H1 (cell line): ENCODE data around the gene LTBP4. TPM values are rescaled to one million over a fixed set of nuclear protein-coding genes. Genes with fewer than 3 reads are reported as not detected.

Experiments
- CTCF ChIA-PET: fragments of 300-600 bp; sonication (Branson Sonifier 250); formaldehyde crosslinking; loops from one replicate; lab custom pipeline; 2021; ENCODE audit not compliant: partially characterized antibody; lab: Charles Lee
- POLR2A ChIA-PET: fragments of 300-600 bp; sonication (Branson Sonifier 250); formaldehyde crosslinking; loops from one replicate; lab custom pipeline; 2021; ENCODE audit warnings: inconsistent platforms; ENCODE audit not compliant: partially characterized antibody; lab: Charles Lee
- DNase-seq, 2 experiments: peaks; one replicate each; pipeline versions ENCODE4 v3.0.0 to v3.0.0-alpha.2; 2010 to 2022; ENCODE audit warnings: low spot score in 2 of 2, low read depth in 1 of 2, mixed read lengths in 1 of 2
- FAIRE-seq: peaks from 2 replicates; lab custom pipeline; 2011; peaks lifted over from hg19 to GRCh38; lab: Jason Lieb, UNC
- H2AFZ ChIP-seq: 2 replicates; pipeline ENCODE4 v1.8.1; 2012; ENCODE audit warnings: low read length, inconsistent platforms
- H2AK5ac ChIP-seq: 2 replicates; pipeline ENCODE4 v1.6.1; 2013; ENCODE audit warnings: low read depth, low read length
- H2BK120ac ChIP-seq: replicated peaks from 2 replicates; pipeline ENCODE3; 2013; ENCODE audit warnings: low read depth, low read length, inconsistent platforms
- H2BK12ac ChIP-seq: 2 replicates; pipeline ENCODE4 v1.6.1; 2013; ENCODE audit warnings: low read depth, low read length
- H2BK15ac ChIP-seq: 2 replicates; pipeline ENCODE4 v1.6.1; 2013; ENCODE audit warnings: low read length
- H2BK20ac ChIP-seq: 2 replicates; pipeline ENCODE4 v1.6.1; 2013; ENCODE audit warnings: low read length
- H2BK5ac ChIP-seq: 2 replicates; pipeline ENCODE4 v1.6.1; 2013; ENCODE audit warnings: low read depth, low read length
- H3K14ac ChIP-seq: 2 replicates; pipeline ENCODE4 v1.6.1; 2013; ENCODE audit warnings: inconsistent platforms; ENCODE audit not compliant: insufficient read length
- H3K18ac ChIP-seq: 2 replicates; pipeline ENCODE4 v1.6.1; 2013; ENCODE audit warnings: low read length; ENCODE audit errors: extremely low read depth
- H3K23ac ChIP-seq: 2 replicates; pipeline ENCODE4 v1.6.1; 2013; ENCODE audit warnings: inconsistent platforms; ENCODE audit not compliant: insufficient read length
- H3K23me2 ChIP-seq: 2 replicates; pipeline ENCODE4 v1.6.1; 2013; ENCODE audit warnings: low read depth, low read length
- H3K27ac ChIP-seq: 2 replicates; pipeline ENCODE4 v1.6.1; 2011; ENCODE audit warnings: low read depth, low read length, inconsistent platforms
- H3K27me3 ChIP-seq, 4 experiments: replicated peaks in 1 of 4; 1 replicate in 1 of 4; 2 replicates in 3 of 4; pipeline versions ENCODE4 v1.6.1 to v1.8.1; 2011 to 2013; ENCODE audit warnings: low read length in 3 of 4, mild to moderate bottlenecking in 3 of 4, inconsistent platforms in 2 of 4, mixed read lengths in 2 of 4, moderate library complexity in 1 of 4; ENCODE audit not compliant: control insufficient read depth in 3 of 4, insufficient read depth in 3 of 4; ENCODE audit errors: extremely low read depth in 1 of 4
- H3K36me3 ChIP-seq, 4 experiments: 2 replicates each; pipeline versions ENCODE4 v1.6.1 to v1.8.1; 2011 to 2013; ENCODE audit warnings: mild to moderate bottlenecking in 4 of 4, low read length in 3 of 4, moderate library complexity in 2 of 4, control low read depth in 1 of 4, inconsistent platforms in 1 of 4; ENCODE audit not compliant: insufficient read depth in 4 of 4, control insufficient read depth in 2 of 4
- H3K4ac ChIP-seq: replicated peaks from 2 replicates; pipeline ENCODE3; 2013; ENCODE audit warnings: low read length, low read depth, mixed read lengths, inconsistent platforms; ENCODE audit not compliant: insufficient read length
- H3K4me1 ChIP-seq, 4 experiments: replicated peaks in 1 of 4; 1 replicate in 1 of 4; 2 replicates in 3 of 4; pipeline versions ENCODE4 v1.6.1 to v1.8.1; 2011 to 2013; ENCODE audit warnings: low read length in 3 of 4, inconsistent platforms in 2 of 4, mixed read lengths in 1 of 4; ENCODE audit not compliant: insufficient read depth in 4 of 4, control insufficient read depth in 3 of 4
- H3K4me2 ChIP-seq, 2 experiments: 2 replicates each; pipeline versions ENCODE4 v1.6.1 to v1.8.1; 2011 to 2013; ENCODE audit warnings: low read depth in 2 of 2, low read length in 2 of 2, control low read depth in 1 of 2, inconsistent platforms in 1 of 2, mild to moderate bottlenecking in 1 of 2; ENCODE audit not compliant: insufficient read depth in 1 of 2
- H3K4me3 ChIP-seq, 4 experiments: fragments of 200-600, 300-600 bp in 1 of 4; sonication (generic), shearing (Covaris generic), sonication (Bioruptor Twin) in 1 of 4; 2 replicates each; pipeline versions ENCODE4 v1.5.1 to v1.8.1; 2011 to 2016; ENCODE audit warnings: low read length in 4 of 4, low read depth in 3 of 4, control low read depth in 2 of 4, inconsistent platforms in 2 of 4, mild to moderate bottlenecking in 2 of 4, mixed read lengths in 1 of 4, moderate library complexity in 1 of 4; ENCODE audit not compliant: insufficient read depth in 2 of 4; ENCODE audit errors: extremely low read depth in 1 of 4
- H3K56ac ChIP-seq: replicated peaks from 2 replicates; pipeline ENCODE3; 2013; ENCODE audit warnings: low read depth, mild to moderate bottlenecking, mixed read lengths, low read length, inconsistent platforms; ENCODE audit not compliant: insufficient read length
- H3K79me1 ChIP-seq: 2 replicates; pipeline ENCODE4 v1.6.1; 2013; ENCODE audit warnings: low read depth, low read length, control low read depth
- H3K79me2 ChIP-seq, 2 experiments: 2 replicates each; pipeline versions ENCODE4 v1.6.1 to v1.8.1; 2012 to 2013; ENCODE audit warnings: low read length in 2 of 2, mild to moderate bottlenecking in 2 of 2, inconsistent platforms in 1 of 2; ENCODE audit not compliant: insufficient read depth in 2 of 2, control insufficient read depth in 1 of 2
- H3K9ac ChIP-seq, 4 experiments: replicated peaks in 1 of 4; 1 replicate in 1 of 4; 2 replicates in 3 of 4; pipeline versions ENCODE4 v1.6.1 to v1.8.1; 2011 to 2013; ENCODE audit warnings: low read depth in 3 of 4, low read length in 3 of 4, control low read depth in 2 of 4, mild to moderate bottlenecking in 2 of 4, moderate library complexity in 2 of 4, inconsistent platforms in 1 of 4; ENCODE audit errors: extremely low read depth in 1 of 4
- H3K9me3 ChIP-seq, 2 experiments: 2 replicates each; pipeline versions ENCODE4 v1.6.1 to v1.8.1; 2012 to 2013; ENCODE audit warnings: mild to moderate bottlenecking in 2 of 2, moderate library complexity in 2 of 2, control low read depth in 1 of 2, inconsistent platforms in 1 of 2, low read depth in 1 of 2, low read length in 1 of 2, mixed read lengths in 1 of 2; ENCODE audit not compliant: insufficient read depth in 2 of 2
- H4K20me1 ChIP-seq, 2 experiments: replicated peaks in 1 of 2; 2 replicates each; pipeline versions ENCODE3 to v1.8.1; 2011 to 2013; ENCODE audit warnings: inconsistent platforms in 2 of 2, low read length in 2 of 2, mild to moderate bottlenecking in 1 of 2; ENCODE audit not compliant: insufficient read depth in 2 of 2, control insufficient read depth in 1 of 2
- H4K5ac ChIP-seq: 2 replicates; pipeline ENCODE4 v1.6.1; 2013; ENCODE audit warnings: low read length, low read depth, mixed read lengths, inconsistent platforms; ENCODE audit not compliant: insufficient read length
- H4K8ac ChIP-seq: 2 replicates; pipeline ENCODE4 v1.8.0; 2013; ENCODE audit warnings: mild to moderate bottlenecking, moderate library complexity, low read length, inconsistent platforms; ENCODE audit not compliant: insufficient read depth; ENCODE audit errors: extremely low read depth
- H4K91ac ChIP-seq: replicated peaks from 2 replicates; pipeline ENCODE3; 2013; ENCODE audit warnings: low read length, mixed read lengths, inconsistent platforms; ENCODE audit not compliant: insufficient read length
- BCL11A ChIP-seq, 2 experiments: IDR thresholded peaks; one replicate each; pipeline ENCODE4 v1.6.1; 2011; ENCODE audit warnings: low read depth in 2 of 2, low read length in 2 of 2, mild to moderate bottlenecking in 2 of 2
- BRCA1 ChIP-seq: IDR thresholded peaks from 2 replicates; pipeline ENCODE4 v1.6.1; 2012; ENCODE audit warnings: low read depth, low read length, improper control_type of control experiment
- CHD1 ChIP-seq: IDR thresholded peaks from 2 replicates; pipeline ENCODE4 v1.6.1; 2012; ENCODE audit warnings: low read depth, low read length, improper control_type of control experiment
- JUND ChIP-seq: IDR thresholded peaks from 2 replicates; pipeline ENCODE4 v1.6.1; 2011; ENCODE audit warnings: mild to moderate bottlenecking, improper control_type of control experiment, low read length
- KDM4A ChIP-seq: IDR thresholded peaks from one replicate; pipeline ENCODE4 v1.7.1; 2012; ENCODE audit warnings: low read depth, mild to moderate bottlenecking, moderate library complexity, low read length, inconsistent platforms; ENCODE audit not compliant: severe bottlenecking
- MAFK ChIP-seq: IDR thresholded peaks from 2 replicates; pipeline ENCODE4 v1.6.1; 2012; ENCODE audit warnings: low read depth, mild to moderate bottlenecking, improper control_type of control experiment, low read length
- RAD21 ChIP-seq, 2 experiments: IDR thresholded peaks in 1 of 2; conservative IDR thresholded peaks in 1 of 2; 2 replicates each; pipeline ENCODE4 v1.6.1; 2011; ENCODE audit warnings: low read depth in 2 of 2, low read length in 2 of 2, improper control_type of control experiment in 1 of 2, inconsistent platforms in 1 of 2, mild to moderate bottlenecking in 1 of 2, moderate library complexity in 1 of 2
- SP2 ChIP-seq: IDR thresholded peaks from 2 replicates; pipeline ENCODE4 v1.6.1; 2012; ENCODE audit warnings: mild to moderate bottlenecking, low read length, inconsistent platforms
- TBP ChIP-seq: IDR thresholded peaks from 2 replicates; pipeline ENCODE4 v1.6.1; 2011; ENCODE audit warnings: low read depth, low read length, improper control_type of control experiment
- WGBS, 2 experiments: shearing (Covaris generic) in 1 of 2; methylation state at CpG; one replicate each; pipeline versions ENCODE4 v1.1.6 to v1.1.7; 2013 to 2015; ENCODE audit warnings: low lambda C conversion rate in 2 of 2, mixed read lengths in 2 of 2, inconsistent platforms in 1 of 2, low coverage in 1 of 2, missing lambda C conversion rate in 1 of 2; ENCODE audit not compliant: insufficient replicate concordance in 2 of 2, insufficient coverage in 1 of 2, insufficient read length in 1 of 2; ENCODE audit errors: extremely low coverage in 1 of 2, missing lambda C conversion rate in 1 of 2; 5-methylcytosine and 5-hydroxymethylcytosine counted together
- polyA plus RNA-seq, 7 experiments: library from polyadenylated mRNA; depleted of rRNA in 3 of 7; stranded (reverse) in 5 of 7; unstranded in 2 of 7; fragments of >200 nt in 5 of 7; fragments of 200-250 nt in 2 of 7; gene quantifications; 1 replicate in 5 of 7; 2 replicates in 1 of 7; 4 replicates in 1 of 7; pipeline versions ENCODE4 v1.2.1 to v1.2.3, GENCODE V29; 2011 to 2013; ENCODE audit warnings: missing spikeins in 2 of 7, mixed read lengths in 2 of 7
- total RNA-seq: library from RNA; stranded (reverse); fragmentation: NEBNext Ultra II Directional; extraction: Animal tissue kit (Norgen Biotek cat#: 25700); gene quantifications from 2 replicates; pipeline ENCODE4 v1.2.1, GENCODE V29; 2021
- TF ChIP-seq, protein P1 (sequence below), 3 experiments: IDR thresholded peaks; 1 replicate in 2 of 3; 2 replicates in 1 of 3; pipeline versions ENCODE4 v1.5.1 to v1.6.1; 2011; ENCODE audit warnings: low read length in 3 of 3, mild to moderate bottlenecking in 3 of 3, inconsistent platforms in 2 of 3, low read depth in 1 of 3, moderate library complexity in 1 of 3; ENCODE audit not compliant: insufficient read depth in 1 of 3; ENCODE audit errors: control extremely low read depth in 1 of 3

LTBP4 gene
- total and polyA plus RNA-seq, 2 of the 8 experiments (the other 6 are each of a cell fraction or from before 2014, with no cell fraction given): 54.5 to 77.1 TPM

DNA sequence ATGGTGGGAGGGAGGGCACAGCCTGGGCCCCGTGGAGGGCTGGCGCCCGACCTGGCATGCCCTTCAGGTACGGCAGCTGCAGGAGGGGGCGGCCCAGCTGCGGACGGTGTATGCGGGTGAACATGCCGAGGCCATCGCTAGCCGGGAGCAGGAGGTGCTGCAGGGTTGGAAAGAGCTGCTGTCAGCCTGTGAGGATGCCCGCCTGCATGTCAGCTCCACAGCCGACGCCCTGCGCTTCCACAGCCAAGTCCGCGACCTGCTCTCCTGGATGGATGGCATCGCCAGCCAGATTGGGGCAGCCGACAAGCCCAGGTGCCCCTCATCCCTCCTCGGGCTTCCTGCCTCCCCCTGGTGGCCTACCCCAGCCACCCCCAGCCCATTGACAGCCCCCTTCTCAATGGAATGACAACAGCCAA is 41.1 kb upstream of the LTBP4 start:
- Histone ChIP-seq H3K36me3 (no peaks in the 10 kb centered on the region), H2AFZ (no peak overlapping the region), H4K91ac (no peak overlapping the region), H3K4ac (no peak overlapping the region), H3K79me1 (no peaks in the 10 kb centered on the region), H3K9ac (no peak overlapping the region), H3K79me2 (no peaks in the 10 kb centered on the region), H3K4me2 (no peak overlapping the region), H2BK15ac (no peak overlapping the region), H2AK5ac (no peak overlapping the region), H3K4me3 (no peak overlapping the region), H3K23me2 (no peaks in the 10 kb centered on the region), H2BK20ac (no peak overlapping the region), H3K4me1 (no peaks in the 10 kb centered on the region), H2BK12ac (no peak overlapping the region), H3K27ac (no peak overlapping the region), H4K5ac (no peak overlapping the region), H3K23ac (no peak overlapping the region), H2BK120ac (no peak overlapping the region), H4K8ac (no peak overlapping the region), H3K9me3 (no peaks in the 10 kb centered on the region), H3K27me3 (peaks cover under 1 to 15% (median 8%) of the 10 kb centered on the region in 4 experiments), H4K20me1 (no peaks in the 10 kb centered on the region), H3K56ac (no peak overlapping the region), H3K18ac (no peak overlapping the region), H3K14ac (no peak overlapping the region), H2BK5ac (no peak overlapping the region)
- WGBS, 2 experiments: 93% methylated on average over 12 of the region's 20 CpGs; no CpG with 5 or more reads in 1 of the 2 experiments
- DNase-seq (no peak), FAIRE-seq (no peak)
- CTCF ChIA-PET: interaction anchor here (0.7 to 2.4 kb wide), 9 partner anchors 10 to 96 kb away, joined by 3 to 8 read pairs (median 4); no protein-coding TSS in a partner anchor
- TF ChIP-seq BRCA1: no peak
- no peak for TF ChIP-seq JUND
- TF ChIP-seq KDM4A: no peak
- TF ChIP-seq SP2: no peak
- no peak for TF ChIP-seq TBP
- TF ChIP-seq RAD21 (IDR thresholded peaks at IDR 0.05 in 1 of 2, conservative IDR thresholded peaks at IDR 0.05 in 1 of 2; ENCODE audit: low read depth in 2 of 2, low read length in 2 of 2): peak in 1 of 2 experiments; percentile 22; a peak in 1 of 4 replicates
- TF ChIP-seq CHD1: no peak
- TF ChIP-seq, protein P1, sequence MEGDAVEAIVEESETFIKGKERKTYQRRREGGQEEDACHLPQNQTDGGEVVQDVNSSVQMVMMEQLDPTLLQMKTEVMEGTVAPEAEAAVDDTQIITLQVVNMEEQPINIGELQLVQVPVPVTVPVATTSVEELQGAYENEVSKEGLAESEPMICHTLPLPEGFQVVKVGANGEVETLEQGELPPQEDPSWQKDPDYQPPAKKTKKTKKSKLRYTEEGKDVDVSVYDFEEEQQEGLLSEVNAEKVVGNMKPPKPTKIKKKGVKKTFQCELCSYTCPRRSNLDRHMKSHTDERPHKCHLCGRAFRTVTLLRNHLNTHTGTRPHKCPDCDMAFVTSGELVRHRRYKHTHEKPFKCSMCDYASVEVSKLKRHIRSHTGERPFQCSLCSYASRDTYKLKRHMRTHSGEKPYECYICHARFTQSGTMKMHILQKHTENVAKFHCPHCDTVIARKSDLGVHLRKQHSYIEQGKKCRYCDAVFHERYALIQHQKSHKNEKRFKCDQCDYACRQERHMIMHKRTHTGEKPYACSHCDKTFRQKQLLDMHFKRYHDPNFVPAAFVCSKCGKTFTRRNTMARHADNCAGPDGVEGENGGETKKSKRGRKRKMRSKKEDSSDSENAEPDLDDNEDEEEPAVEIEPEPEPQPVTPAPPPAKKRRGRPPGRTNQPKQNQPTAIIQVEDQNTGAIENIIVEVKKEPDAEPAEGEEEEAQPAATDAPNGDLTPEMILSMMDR (IDR thresholded peaks at IDR 0.05; ENCODE audit: control extremely low read depth in 1 of 3, insufficient read depth in 1 of 3, low read depth in 1 of 3, low read length in 3 of 3): peak; percentile 27 to 40 (median 31); a peak in 3 of 4 replicates
- TF ChIP-seq BCL11A (IDR thresholded peaks at IDR 0.05; ENCODE audit: low read depth in 2 of 2, low read length in 2 of 2): no peak
- TF ChIP-seq MAFK: no peak
- POLR2A ChIA-PET: no interaction called here
